AG20443 (cell line): Measurements from ENCODE around the gene MSANTD3.

Experiments
- DNase-seq: peaks from one replicate; pipeline ENCODE4 v3.0.0; 2012; ENCODE audit warnings: low spot score, mixed read lengths

MSANTD3 gene

GRCh38 chr9:100465761-100466160 is 38.8 kb downstream of the MSANTD3 start:
- DNase-seq, result no peak

GRCh38 chr9:100466171-100466828 is 39.4 kb downstream of the MSANTD3 start:
- DNase-seq, result no peak

DNA sequence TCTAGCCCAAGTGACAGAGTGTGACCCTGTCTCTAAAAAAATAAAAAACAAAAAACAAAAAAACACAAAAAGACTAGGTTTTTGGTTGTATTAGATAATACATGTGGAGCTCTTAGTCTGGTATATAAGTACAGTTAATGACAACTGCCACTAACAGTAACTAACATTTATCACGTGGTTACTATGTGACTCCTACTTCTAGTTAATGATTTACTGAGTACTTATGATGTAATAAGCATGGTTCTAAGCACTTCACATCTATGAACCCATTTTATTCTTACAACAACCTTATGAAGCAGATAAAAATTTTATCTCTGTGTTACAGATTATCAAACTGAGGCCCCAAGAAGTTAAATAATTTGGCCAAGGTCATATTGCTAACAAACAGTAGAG is 39.9 kb downstream of the MSANTD3 start:
- DNase-seq, result no peak

- no peak for DNase-seq
Measured at GRCh38 chr9:100468041-100468440, 41.1 kb downstream of the MSANTD3 start.

- no peak for DNase-seq
Measured at GRCh38 chr9:100472268-100472667, 45.3 kb downstream of the MSANTD3 start.

DNA sequence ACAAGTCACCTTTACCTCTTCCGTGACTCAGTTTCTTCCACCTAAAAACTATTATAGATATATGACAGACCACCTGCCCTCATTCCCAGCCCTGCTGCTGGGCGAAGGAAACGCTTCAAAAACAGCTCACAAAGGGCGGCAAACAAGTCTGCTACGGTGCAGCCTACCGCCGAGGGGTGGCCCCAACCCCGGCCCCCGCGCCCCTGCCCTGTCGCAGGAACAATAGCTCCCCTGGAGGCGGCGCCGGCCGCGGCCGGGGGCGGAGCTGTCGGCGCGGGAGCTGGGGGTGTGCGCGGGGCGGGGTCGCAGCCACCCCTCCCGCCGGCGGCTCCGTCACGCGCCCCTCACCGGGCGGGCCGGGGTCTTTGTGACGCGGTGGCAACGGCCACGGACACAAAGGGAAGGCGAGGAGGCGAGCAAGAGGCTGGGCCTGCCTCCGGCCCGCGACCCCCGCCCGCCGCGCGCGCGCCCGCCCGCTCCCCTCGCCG is 45.9 kb downstream of the MSANTD3 start, which contains the start of gene TMEFF1:
TMEFF1 (plus strand) TSS at position 362 of the 488 bp plus-strand sequence. CDS start 396 bp downstream, outside the sequence.
- peak; percentile 91 for DNase-seq

DNA sequence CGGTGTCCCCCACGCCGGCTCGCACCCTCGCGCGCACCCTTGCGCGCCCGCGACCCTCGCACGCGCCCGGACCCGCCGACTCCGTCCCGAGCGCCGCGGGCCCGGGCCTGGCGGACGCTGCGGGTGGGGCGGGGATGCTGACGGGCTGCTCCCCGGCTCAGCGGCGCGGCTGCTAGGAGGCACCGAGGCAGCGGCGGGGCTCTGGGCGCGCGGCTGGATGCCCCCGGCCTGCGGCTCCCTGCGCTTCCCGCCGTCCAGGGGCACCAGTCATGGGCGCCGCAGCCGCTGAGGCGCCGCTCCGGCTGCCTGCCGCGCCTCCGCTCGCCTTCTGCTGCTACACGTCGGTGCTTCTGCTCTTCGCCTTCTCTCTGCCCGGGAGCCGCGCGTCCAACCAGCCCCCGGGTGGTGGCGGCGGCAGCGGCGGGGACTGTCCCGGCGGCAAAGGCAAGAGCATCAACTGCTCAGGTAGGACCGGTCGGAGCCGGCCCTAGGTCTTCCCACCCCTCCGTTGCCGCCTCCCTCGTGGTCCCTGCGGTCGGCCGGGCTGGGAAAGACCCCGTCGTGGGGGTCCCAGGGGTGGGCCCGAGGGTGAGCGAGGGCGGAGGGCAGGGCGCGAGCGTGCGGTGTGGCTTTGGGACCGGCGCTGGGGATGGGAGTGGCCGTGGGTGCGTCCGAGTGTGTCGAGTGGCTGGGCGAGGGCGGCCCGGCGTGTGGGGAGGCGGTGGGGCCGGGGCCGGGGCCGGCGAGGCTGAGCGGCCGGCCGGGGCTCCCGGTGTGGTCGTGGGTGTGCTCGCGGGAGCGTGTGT is 46.5 kb downstream of the MSANTD3 start:
- DNase-seq, result peak; percentile 77

DNA sequence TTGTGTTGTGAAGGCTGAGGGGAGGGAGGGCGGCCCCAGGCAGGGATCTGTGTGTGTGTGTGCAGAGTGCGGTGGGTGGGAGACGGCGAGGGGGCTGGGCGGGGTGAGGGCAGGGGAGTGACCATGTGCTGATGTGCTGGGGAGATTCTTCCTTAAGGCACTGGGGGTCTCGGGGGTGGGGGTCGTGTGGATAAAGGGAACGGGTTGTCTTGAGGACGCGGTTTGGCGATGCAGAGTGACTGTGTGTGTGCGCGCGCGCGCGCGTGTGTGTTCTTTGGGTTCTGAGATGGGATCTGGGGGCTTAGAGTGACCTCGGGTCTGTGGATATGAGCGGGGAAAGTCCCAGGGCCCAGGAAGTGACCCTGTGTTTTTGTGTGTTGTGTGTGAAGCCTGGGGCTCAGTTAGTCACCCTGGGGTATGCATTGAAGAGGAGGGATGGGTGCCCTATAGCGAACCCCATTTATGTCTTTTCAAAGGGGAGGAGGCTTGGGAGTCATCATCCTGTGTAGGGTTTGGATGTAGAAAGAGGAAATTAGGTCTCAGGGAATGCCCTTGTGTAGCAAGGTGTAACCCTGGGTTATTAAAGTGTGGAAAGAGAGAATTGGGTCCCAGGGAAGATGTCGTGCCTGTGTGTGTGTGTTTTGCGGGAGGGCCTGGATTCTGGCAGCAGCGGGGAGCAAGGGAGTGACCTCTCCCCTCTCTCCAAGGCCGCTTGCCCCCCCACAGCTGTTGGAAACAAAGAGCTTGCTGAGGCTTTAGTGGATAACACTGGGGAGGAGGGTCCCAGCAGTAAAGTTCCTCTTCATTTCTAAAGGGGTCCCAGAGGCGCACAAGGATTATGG is 47.4 kb downstream of the MSANTD3 start:
- no peak for DNase-seq

DNA sequence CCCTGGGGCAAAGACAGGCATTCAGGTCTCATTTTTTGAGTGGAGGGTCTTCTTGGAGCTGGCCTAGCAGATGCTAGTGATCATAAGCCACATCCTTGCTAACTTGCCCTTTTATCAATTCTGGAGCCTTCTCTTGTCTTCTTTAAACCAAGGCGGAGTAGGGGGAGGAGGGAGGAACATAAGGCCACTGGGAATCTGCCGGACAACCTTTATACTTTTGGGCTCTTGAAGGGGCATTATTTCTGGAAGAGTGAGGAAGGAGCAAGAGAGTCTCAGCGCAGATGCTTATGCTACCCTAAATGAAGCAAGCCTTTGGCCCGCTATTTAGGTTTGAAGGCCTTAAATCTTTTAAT is 48.0 kb downstream of the MSANTD3 start:
- no peak for DNase-seq

DNA sequence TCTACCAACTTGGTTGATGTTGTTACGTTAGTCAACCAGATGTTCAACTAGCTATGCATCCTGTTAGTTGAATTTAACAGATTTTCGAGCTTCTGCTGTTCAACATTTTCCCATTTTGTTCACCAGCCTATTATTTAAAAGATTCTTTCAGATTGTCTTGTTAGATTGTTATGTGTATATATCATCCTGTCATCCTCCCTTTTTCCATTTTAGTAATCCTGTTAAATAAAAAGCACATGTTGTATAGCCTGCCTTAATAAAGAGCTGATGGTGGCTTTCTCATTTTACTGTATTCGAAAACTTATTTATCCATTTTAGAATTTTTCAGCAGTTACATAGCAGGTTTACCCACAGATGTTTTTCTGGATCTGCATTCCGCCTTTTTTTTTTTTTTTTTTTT is 50.3 kb downstream of the MSANTD3 start:
- no peak for DNase-seq

GRCh38 chr9:100478192-100478591 is 51.2 kb downstream of the MSANTD3 start:
- no peak for DNase-seq

DNA sequence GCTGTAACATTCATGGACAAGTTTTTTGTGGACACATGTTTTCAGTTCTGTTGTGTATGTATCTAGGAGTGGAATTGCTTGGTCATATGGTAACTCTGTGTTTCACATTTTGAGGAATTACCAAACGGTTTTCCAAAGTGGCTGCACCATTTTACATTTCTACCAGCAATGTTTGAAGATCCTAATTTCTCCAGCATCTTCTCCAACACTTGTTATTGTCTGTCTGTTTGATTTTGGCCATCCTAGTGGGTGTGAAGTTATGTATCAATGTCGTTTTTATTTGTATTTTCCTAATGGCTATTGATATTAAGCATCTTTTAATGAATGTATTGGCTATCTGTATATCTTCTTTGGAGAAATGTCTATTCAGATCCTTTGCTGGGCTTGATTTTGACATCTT is 52.9 kb downstream of the MSANTD3 start:
- DNase-seq, result no peak

GRCh38 chr9:100485196-100485595 is 58.3 kb downstream of the MSANTD3 start:
- DNase-seq, result no peak

DNA sequence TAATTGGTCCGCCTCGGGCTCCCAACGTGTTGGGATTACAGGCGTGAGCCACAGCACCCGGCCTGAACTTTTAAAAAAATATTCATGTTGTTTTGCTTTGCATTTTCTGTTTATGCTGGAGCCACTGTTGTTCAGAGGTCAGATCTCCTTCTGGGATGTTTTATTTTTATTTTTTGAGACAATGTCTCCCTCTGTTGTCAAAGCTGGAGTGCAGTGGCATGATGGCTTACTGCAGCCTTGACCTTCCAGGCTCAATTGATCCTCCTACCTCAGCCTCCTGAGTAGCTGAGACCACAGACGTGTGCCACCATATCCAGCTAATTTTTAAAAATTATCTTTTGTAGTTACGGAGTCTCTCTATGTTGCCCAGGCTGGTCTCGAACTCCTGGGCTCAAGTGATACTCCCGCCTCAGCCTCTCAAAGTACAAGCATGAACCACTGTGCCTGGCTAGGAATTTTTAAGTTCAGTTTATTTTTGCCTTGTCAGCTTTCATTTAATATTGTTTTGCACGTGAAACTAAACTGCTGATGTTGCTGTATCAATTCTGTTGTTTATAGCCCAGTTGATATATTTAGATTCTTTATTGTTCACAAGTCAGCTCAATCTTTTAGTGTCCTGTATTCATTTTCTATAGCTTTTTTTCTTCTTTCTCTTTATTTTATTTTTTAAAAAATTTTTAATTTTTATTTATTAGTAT is 59.7 kb downstream of the MSANTD3 start:
- no peak for DNase-seq

GRCh38 chr9:100488177-100488576 is 61.2 kb downstream of the MSANTD3 start:
- DNase-seq, result no peak

DNA sequence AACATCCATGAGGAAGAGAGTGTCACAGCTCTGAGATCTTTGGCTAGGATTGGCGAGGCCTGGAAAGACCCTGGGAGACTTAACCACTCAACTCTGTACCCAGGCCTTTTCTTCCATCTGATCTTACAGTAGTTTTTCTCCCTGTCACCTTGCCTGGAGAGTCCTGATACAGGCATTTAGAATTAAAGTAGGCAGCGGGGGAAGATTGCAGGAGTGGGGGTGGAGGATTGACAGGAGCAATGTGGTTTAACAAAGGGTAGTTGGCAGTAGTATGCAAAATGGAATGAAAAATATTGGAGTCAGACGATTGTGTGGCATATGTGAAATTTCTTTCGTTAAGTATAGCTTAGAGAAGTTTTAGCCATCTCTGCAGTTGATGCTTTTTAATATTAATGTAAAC is 62.9 kb downstream of the MSANTD3 start:
- DNase-seq, result no peak

- DNase-seq, result peak; percentile 59
Measured at GRCh38 chr9:100492952-100493351, 66.0 kb downstream of the MSANTD3 start.

DNA sequence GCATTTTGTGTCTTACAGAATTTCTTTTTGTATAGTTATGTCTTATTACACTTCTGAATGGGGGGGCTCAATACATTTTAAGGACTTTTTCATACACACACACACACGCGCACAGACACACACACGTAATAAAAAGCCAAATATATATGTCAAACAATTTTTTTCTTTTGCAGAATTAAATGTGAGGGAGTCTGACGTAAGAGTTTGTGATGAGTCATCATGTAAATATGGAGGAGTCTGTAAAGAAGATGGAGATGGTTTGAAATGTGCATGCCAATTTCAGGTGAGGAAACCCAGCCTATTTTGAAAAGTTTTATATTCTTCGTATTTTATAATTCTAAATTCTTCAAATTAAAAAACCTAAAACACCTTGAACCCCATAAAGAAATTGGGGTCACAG is 71.6 kb downstream of the MSANTD3 start:
- no peak for DNase-seq

DNA sequence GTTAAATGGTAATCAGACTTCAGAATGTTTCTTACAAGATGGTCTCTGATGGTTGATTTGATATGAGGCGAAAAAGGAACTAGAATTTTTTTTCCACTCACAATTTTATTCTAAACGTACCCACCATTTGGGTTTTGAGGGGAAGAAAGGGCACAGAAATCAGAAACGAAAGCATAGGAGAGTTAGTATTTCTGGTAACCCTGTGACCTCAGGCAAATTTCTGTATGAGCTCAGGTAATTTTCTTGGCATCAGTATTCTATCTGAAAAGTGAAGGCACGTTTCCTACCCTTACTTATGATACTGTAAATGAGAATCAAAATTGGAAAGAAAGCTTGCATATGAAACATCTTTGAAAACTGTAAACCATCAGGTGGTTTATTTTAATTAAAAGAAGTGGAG is 72.5 kb downstream of the MSANTD3 start:
- DNase-seq, result no peak

GRCh38 chr9:100499866-100500265 is 72.9 kb downstream of the MSANTD3 start:
- DNase-seq, result no peak
